Endothelial cell of umbilical vein (primary cell): ENCODE data around the gene SH3RF1. TPM values are rescaled to one million over a fixed set of nuclear protein-coding genes. Genes with fewer than 3 reads are reported as not detected.

ENCODE experiments used
- BruUV-seq: library from RNA; stranded (reverse); fragments of 400-500 nt; replicated peaks from 2 replicates; lab custom pipeline; 2021; lab: Mats Ljungman, UMichigan
- CTCF ChIA-PET: fragments of 300-600, 350-600 bp; sonication (Branson Sonifier 250); formaldehyde crosslinking; loops from one replicate; lab custom pipeline; 2021; ENCODE audit warnings: antibody characterized with exemption, inconsistent platforms; lab: Charles Lee
- POLR2A ChIA-PET: fragments of 300-600, 350-600 bp; sonication (Branson Sonifier 250); formaldehyde crosslinking; loops from one replicate; lab custom pipeline; 2021; ENCODE audit warnings: antibody characterized with exemption, inconsistent platforms; lab: Charles Lee
- DNase-seq: peaks from one replicate; pipeline ENCODE4 v3.0.0-alpha.2; 2011; ENCODE audit warnings: low read depth, low spot score
- FAIRE-seq: peaks from 2 replicates; lab custom pipeline; 2011; peaks lifted over from hg19 to GRCh38; lab: Jason Lieb, UNC
- H2AFZ ChIP-seq: 2 replicates; pipeline ENCODE4 v1.6.0; 2012; ENCODE audit warnings: low read depth, low read length, control low read depth, inconsistent platforms
- H3K27ac ChIP-seq: 2 replicates; pipeline ENCODE4 v1.5.1; 2011; ENCODE audit warnings: low read depth, mild to moderate bottlenecking, control low read depth, low read length, moderate library complexity; ENCODE audit not compliant: insufficient read depth
- H3K27me3 ChIP-seq, 2 experiments: 2 replicates each; pipeline versions ENCODE4 v1.6.0 to v1.6.1; 2011; ENCODE audit warnings: low read length in 2 of 2, mixed read lengths in 1 of 2; ENCODE audit not compliant: control insufficient read depth in 2 of 2, insufficient read depth in 2 of 2
- H3K36me3 ChIP-seq, 2 experiments: 2 replicates in 1 of 2; 3 replicates in 1 of 2; pipeline ENCODE4 v1.5.1; 2011; ENCODE audit warnings: low read length in 2 of 2, mild to moderate bottlenecking in 1 of 2, moderate library complexity in 1 of 2; ENCODE audit not compliant: control insufficient read depth in 2 of 2, insufficient read depth in 2 of 2; ENCODE audit errors: extremely low read depth in 1 of 2
- H3K4me1 ChIP-seq: 3 replicates; pipeline ENCODE4 v1.5.1; 2011; ENCODE audit warnings: mild to moderate bottlenecking, low read length; ENCODE audit not compliant: control insufficient read depth, insufficient read depth; ENCODE audit errors: extremely low read depth
- H3K4me2 ChIP-seq: 2 replicates; pipeline ENCODE4 v1.6.1; 2011; ENCODE audit warnings: low read length, control low read depth, mixed read lengths; ENCODE audit not compliant: insufficient read depth
- H3K4me3 ChIP-seq, 3 experiments: fragments of 200-600 bp in 1 of 3; sonication (generic), shearing (Covaris generic) in 1 of 3; replicated peaks in 1 of 3; 2 replicates each; pipeline ENCODE4 v1.5.1; 2011 to 2016; ENCODE audit warnings: control low read depth in 3 of 3, low read length in 3 of 3, mild to moderate bottlenecking in 2 of 3, inconsistent platforms in 1 of 3, low read depth in 1 of 3, moderate library complexity in 1 of 3; ENCODE audit not compliant: insufficient read depth in 1 of 3
- H3K79me2 ChIP-seq: 2 replicates; pipeline ENCODE4 v1.6.0; 2012; ENCODE audit warnings: low read length, inconsistent platforms; ENCODE audit not compliant: control insufficient read depth, insufficient read depth
- H3K9ac ChIP-seq: replicated peaks from 2 replicates; pipeline ENCODE3; 2011; ENCODE audit warnings: low read length, control low read depth; ENCODE audit not compliant: insufficient read depth; ENCODE audit errors: extremely low read depth
- H3K9me1 ChIP-seq: replicated peaks from 3 replicates; pipeline ENCODE4 v1.6.0; 2011; ENCODE audit warnings: mild to moderate bottlenecking, low read length; ENCODE audit not compliant: control insufficient read depth, insufficient read depth; ENCODE audit errors: extremely low read depth
- H3K9me3 ChIP-seq: replicated peaks from 2 replicates; pipeline ENCODE4 v1.5.1; 2012; ENCODE audit warnings: low read length, inconsistent platforms; ENCODE audit not compliant: control insufficient read depth, insufficient read depth
- H4K20me1 ChIP-seq: replicated peaks from 2 replicates; pipeline ENCODE3; 2011; ENCODE audit warnings: mild to moderate bottlenecking, low read length; ENCODE audit not compliant: control insufficient read depth, insufficient read depth; ENCODE audit errors: extremely low read depth
- CTCF ChIP-seq, 2 donors: IDR thresholded peaks; 1 replicate in 1 of 2; 2 replicates in 1 of 2; pipeline ENCODE4 v1.5.1; 2011; ENCODE audit warnings: low read length in 2 of 2, mild to moderate bottlenecking in 2 of 2, moderate library complexity in 2 of 2, control low read depth in 1 of 2, inconsistent platforms in 1 of 2, low read depth in 1 of 2; ENCODE audit not compliant: insufficient read depth in 1 of 2; ENCODE audit errors: extremely low read depth in 1 of 2
- EZH2 ChIP-seq: IDR thresholded peaks from 2 replicates; pipeline ENCODE4 v1.6.1; 2012; ENCODE audit warnings: borderline replicate concordance, low read depth, mild to moderate bottlenecking, moderate library complexity, low read length, inconsistent platforms; ENCODE audit not compliant: severe bottlenecking
- FOS ChIP-seq: IDR thresholded peaks from 2 replicates; pipeline ENCODE4 v1.6.1; 2011; ENCODE audit warnings: mild to moderate bottlenecking, low read length, moderate library complexity, borderline replicate concordance; ENCODE audit not compliant: insufficient read depth
- GATA2 ChIP-seq: IDR thresholded peaks from 2 replicates; pipeline ENCODE4 v1.7.0; 2011; ENCODE audit warnings: low read depth, mild to moderate bottlenecking, moderate library complexity, mixed read lengths, low read length; ENCODE audit not compliant: insufficient read length, insufficient read depth
- JUN ChIP-seq: IDR thresholded peaks from 2 replicates; pipeline ENCODE4 v1.6.1; 2011; ENCODE audit warnings: borderline replicate concordance, low read depth; ENCODE audit not compliant: insufficient read length, insufficient read depth
- MAX ChIP-seq: IDR thresholded peaks from 2 replicates; pipeline ENCODE4 v1.6.1; 2011; ENCODE audit not compliant: insufficient read depth, insufficient read length
- MYC ChIP-seq: IDR thresholded peaks from one replicate; pipeline ENCODE4 v1.6.1; 2011; ENCODE audit warnings: mild to moderate bottlenecking, low read depth, low read length
- POLR2A ChIP-seq: IDR thresholded peaks from 2 replicates; pipeline ENCODE4 v1.6.1; 2012; ENCODE audit warnings: low read depth, mild to moderate bottlenecking, control low read depth, low read length
- POLR2AphosphoS5 ChIP-seq: IDR thresholded peaks from 2 replicates; pipeline ENCODE4 v1.6.1; 2012; ENCODE audit warnings: low read depth, mild to moderate bottlenecking, control low read depth, low read length, moderate library complexity; ENCODE audit not compliant: insufficient read depth
- dilution Hi-C: fragments of 300-500 bp; cut with MboI; formaldehyde crosslinking; loops from one replicate; pipeline ENCODE4 v1.15.0; 2019; ENCODE audit warnings: low sequenced_read_pairs; ENCODE audit not compliant: extremely low pct_ligation_motif_present
- intact Hi-C: fragments of 100-400 bp; cut with micrococcal nuclease; formaldehyde crosslinking; loops from one replicate; pipeline ENCODE4 v1.10.0; 2022
- polyA plus RNA-seq, 4 experiments: library from polyadenylated mRNA; depleted of rRNA in 3 of 4; stranded (reverse) in 3 of 4; unstranded in 1 of 4; fragments of >200 nt; gene quantifications; 2 replicates each; pipeline versions ENCODE4 v1.2.1 to v1.2.3, GENCODE V29; 2011 to 2012; ENCODE audit warnings: missing spikeins in 1 of 4
- total RNA-seq: library from RNA; stranded (reverse); gene quantifications from 2 replicates; pipeline ENCODE4 v1.2.3, GENCODE V29; 2021

SH3RF1 gene
- total and polyA plus RNA-seq, 2 donors (not counting 3 experiments of a cell fraction or from before 2014, with no cell fraction given) = 16.2 to 24.9 TPM

- H3K9me3 ChIP-seq = no peaks in the 10 kb centered on the region
- H3K4me1 ChIP-seq = no peaks in the 10 kb centered on the region
- FAIRE-seq (no peak), DNase-seq (no peak)
- intact Hi-C loops = no loop called here
- no peak overlapping the region for H3K4me3 ChIP-seq
- H3K4me2 ChIP-seq = no peak overlapping the region
- no peaks in the 10 kb centered on the region for H3K27me3 ChIP-seq
- BruUV-seq = no TSS peak
- TF ChIP-seq POLR2A (no peak), MYC (no peak), MAX (no peak), JUN (no peak), POLR2AphosphoS5 (no peak), GATA2 (no peak), CTCF (IDR thresholded peaks at IDR 0.05; ENCODE audit: extremely low read depth in 1 of 2, insufficient read depth in 1 of 2, low read depth in 1 of 2, low read length in 2 of 2) (no peak), FOS (no peak), EZH2 (no peak)
- H3K79me2 ChIP-seq = no peaks in the 10 kb centered on the region
- dilution Hi-C loops = no loop called here
- H3K27ac ChIP-seq = no peak overlapping the region
- H3K9me1 ChIP-seq = no peaks in the 10 kb centered on the region
- no peaks in the 10 kb centered on the region for H4K20me1 ChIP-seq
- ChIA-PET CTCF (interaction anchor here (0.6 to 1.1 kb wide), 2 partner anchors 17 to 22 kb away, joined by 3 to 4 read pairs; no protein-coding TSS in a partner anchor), POLR2A (no interaction called here)
- no peak overlapping the region for H3K9ac ChIP-seq
- no peaks in the 10 kb centered on the region for H3K36me3 ChIP-seq
- no peak overlapping the region for H2AFZ ChIP-seq
Measured at GRCh38 chr4:169307576-169307975, 36.8 kb upstream of the SH3RF1 start.
